Mucosa of descending colon (tissue), 3 donors: ENCODE data around the gene LAMA2. TPM values are rescaled to one million over a fixed set of nuclear protein-coding genes. Genes with fewer than 3 reads are reported as not detected.
"Not testable (repeated sequence)": the region's sequence is repeated elsewhere in the genome, so short reads cannot be mapped to it uniquely, and the experiment has no call there.

Experiments used
- ATAC-seq: fragments of 200-7000 bp; cut with Tn5 transposase; one replicate; pipeline ENCODE4 v1.9.1; 2020; ENCODE audit warnings: mild to moderate bottlenecking, moderate library complexity
- DNase-seq, 3 donors: peaks; one replicate each; pipeline ENCODE4 v3.0.0-alpha.2; 2020
- H3K36me3 ChIP-seq: fragments of 200-600 bp; one replicate; pipeline ENCODE4 v1.8.0; 2021; ENCODE audit warnings: low read depth, mild to moderate bottlenecking
- H3K4me1 ChIP-seq: fragments of 200-600 bp; one replicate; pipeline ENCODE4 v1.8.0; 2021; ENCODE audit warnings: low read depth, mild to moderate bottlenecking
- H3K4me3 ChIP-seq: fragments of 200-600 bp; one replicate; pipeline ENCODE4 v1.8.0; 2021; ENCODE audit warnings: mild to moderate bottlenecking
- H3K9me3 ChIP-seq: fragments of 200-600 bp; one replicate; pipeline ENCODE4 v1.8.0; 2021; ENCODE audit warnings: mild to moderate bottlenecking
- CTCF ChIP-seq: fragments of 200-600 bp; IDR thresholded peaks from one replicate; pipeline ENCODE4 v1.8.0; 2022; ENCODE audit warnings: antibody characterized with exemption, mild to moderate bottlenecking
- intact Hi-C, 2 donors: fragments of 100-400 bp; cut with DNase I in 1 of 2; cut with micrococcal nuclease in 1 of 2; formaldehyde crosslinking; loops; one replicate each; pipeline versions ENCODE4 v1.11.0 to v1.11.1; 2022; cut with DNase I, micrococcal nuclease
- total RNA-seq, 3 donors: library from RNA; stranded (reverse); fragmentation: NEBNext Ultra II Directional in 2 of 3; extraction: Animal tissue kit (Norgen Biotek cat#: 25700) in 2 of 3; gene quantifications; one replicate each; pipeline versions ENCODE4 v1.2.1 to v1.2.4, GENCODE V29; 2021 to 2023
- donor health status: DM: no; HTN: no; CAD: no; lungs with moderate emphysema.
- donor health status: DM: no; HTN: no; CAD: no.
- donor health status: DM: no; HTN: yes; CAD: no.

The LAMA2 gene
- total RNA-seq, 3 donors from 2014 or later, result 3.6 to 29.4 (median 18.4) TPM

GRCh38 chr6:129073051-129073450 is 190.1 kb downstream of the LAMA2 start:
- no peak for DNase-seq
- H3K4me1 ChIP-seq, result no peaks in the 10 kb centered on the region
- H3K4me3 ChIP-seq, result no peak overlapping the region
- no peak for ATAC-seq
- no peaks in the 10 kb centered on the region for H3K9me3 ChIP-seq
- intact Hi-C loops, result no loop called here
- no peaks in the 10 kb centered on the region for H3K36me3 ChIP-seq
- no peak for TF ChIP-seq CTCF

- intact Hi-C loops, result no loop called here
- no peaks in the 10 kb centered on the region for H3K4me1 ChIP-seq
- no peaks in the 10 kb centered on the region for H3K36me3 ChIP-seq
- no peak for TF ChIP-seq CTCF
- no peak overlapping the region for H3K4me3 ChIP-seq
- ATAC-seq (no peak), DNase-seq (no peak)
- no peaks in the 10 kb centered on the region for H3K9me3 ChIP-seq
Observed at GRCh38 chr6:129073691-129074395, 190.9 kb downstream of the LAMA2 start.

- no peak for TF ChIP-seq CTCF
- ATAC-seq (no peak), DNase-seq (no peak)
- intact Hi-C loops, result no loop called here
- Histone ChIP-seq H3K36me3 (no peaks in the 10 kb centered on the region), H3K9me3 (no peaks in the 10 kb centered on the region), H3K4me1 (no peaks in the 10 kb centered on the region), H3K4me3 (no peak overlapping the region)
Observed at GRCh38 chr6:129084406-129084805, 201.5 kb downstream of the LAMA2 start.

- H3K36me3 ChIP-seq, H3K4me3 ChIP-seq, intact Hi-C loops, H3K4me1 ChIP-seq, ATAC-seq, H3K9me3 ChIP-seq, DNase-seq: not testable (repeated sequence)
Observed at GRCh38 chr6:129088481-129088880, 205.5 kb downstream of the LAMA2 start.

GRCh38 chr6:129089357-129089756 is 206.4 kb downstream of the LAMA2 start:
- H3K4me1 ChIP-seq, result no peaks in the 10 kb centered on the region
- no peaks in the 10 kb centered on the region for H3K36me3 ChIP-seq
- H3K9me3 ChIP-seq, result no peaks in the 10 kb centered on the region
- no peak for DNase-seq
- no peak for TF ChIP-seq CTCF
- intact Hi-C loops, result no loop called here
- no peak for ATAC-seq
- no peak overlapping the region for H3K4me3 ChIP-seq

- TF ChIP-seq CTCF, result no peak
- Histone ChIP-seq H3K9me3 (no peaks in the 10 kb centered on the region), H3K36me3 (no peaks in the 10 kb centered on the region), H3K4me1 (no peaks in the 10 kb centered on the region), H3K4me3 (no peak overlapping the region)
- intact Hi-C loops, result no loop called here
- DNase-seq, result no peak
- ATAC-seq, result no peak
Observed at GRCh38 chr6:129094147-129094546, 211.2 kb downstream of the LAMA2 start.
